AG09309 (cell line): Measurements from ENCODE around the gene VPS51.

Experiments used
- DNase-seq: peaks from one replicate; pipeline ENCODE4 v3.0.0-alpha.2; 2010; ENCODE audit warnings: low read depth
- H3K4me3 ChIP-seq: 2 replicates; pipeline ENCODE4 v1.5.1; 2011; ENCODE audit warnings: mild to moderate bottlenecking, low read depth, low read length, moderate library complexity; ENCODE audit not compliant: control insufficient read depth
- TF ChIP-seq, protein P1 (sequence below): IDR thresholded peaks from 2 replicates; pipeline ENCODE4 v1.5.1; 2011; ENCODE audit warnings: mild to moderate bottlenecking, low read depth, low read length, inconsistent platforms; ENCODE audit not compliant: insufficient read depth, control insufficient read depth; ENCODE audit errors: missing control alignments

VPS51 gene

DNA sequence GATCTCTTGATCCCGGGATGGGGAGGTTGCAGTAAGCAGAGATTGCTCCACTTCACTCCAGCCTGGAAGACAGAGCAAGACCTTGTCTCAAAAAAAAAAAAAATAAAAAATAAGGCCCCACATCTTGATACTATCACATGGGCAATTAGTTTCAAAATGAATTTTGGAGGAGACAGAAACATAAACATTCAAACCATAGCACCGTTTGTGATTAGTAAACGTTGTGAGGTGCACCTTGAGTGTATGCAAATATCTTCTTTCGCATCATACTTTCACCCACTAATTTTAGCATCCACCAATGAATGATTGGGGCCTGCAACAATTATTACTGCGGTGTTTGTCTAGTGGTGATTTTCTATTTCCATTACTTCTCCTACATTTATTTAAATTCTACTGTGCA is 63.0 kb downstream of the VPS51 start:
- TF ChIP-seq, protein P1, sequence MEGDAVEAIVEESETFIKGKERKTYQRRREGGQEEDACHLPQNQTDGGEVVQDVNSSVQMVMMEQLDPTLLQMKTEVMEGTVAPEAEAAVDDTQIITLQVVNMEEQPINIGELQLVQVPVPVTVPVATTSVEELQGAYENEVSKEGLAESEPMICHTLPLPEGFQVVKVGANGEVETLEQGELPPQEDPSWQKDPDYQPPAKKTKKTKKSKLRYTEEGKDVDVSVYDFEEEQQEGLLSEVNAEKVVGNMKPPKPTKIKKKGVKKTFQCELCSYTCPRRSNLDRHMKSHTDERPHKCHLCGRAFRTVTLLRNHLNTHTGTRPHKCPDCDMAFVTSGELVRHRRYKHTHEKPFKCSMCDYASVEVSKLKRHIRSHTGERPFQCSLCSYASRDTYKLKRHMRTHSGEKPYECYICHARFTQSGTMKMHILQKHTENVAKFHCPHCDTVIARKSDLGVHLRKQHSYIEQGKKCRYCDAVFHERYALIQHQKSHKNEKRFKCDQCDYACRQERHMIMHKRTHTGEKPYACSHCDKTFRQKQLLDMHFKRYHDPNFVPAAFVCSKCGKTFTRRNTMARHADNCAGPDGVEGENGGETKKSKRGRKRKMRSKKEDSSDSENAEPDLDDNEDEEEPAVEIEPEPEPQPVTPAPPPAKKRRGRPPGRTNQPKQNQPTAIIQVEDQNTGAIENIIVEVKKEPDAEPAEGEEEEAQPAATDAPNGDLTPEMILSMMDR = no peak
- no peak for DNase-seq
- no peak overlapping the region for H3K4me3 ChIP-seq

DNA sequence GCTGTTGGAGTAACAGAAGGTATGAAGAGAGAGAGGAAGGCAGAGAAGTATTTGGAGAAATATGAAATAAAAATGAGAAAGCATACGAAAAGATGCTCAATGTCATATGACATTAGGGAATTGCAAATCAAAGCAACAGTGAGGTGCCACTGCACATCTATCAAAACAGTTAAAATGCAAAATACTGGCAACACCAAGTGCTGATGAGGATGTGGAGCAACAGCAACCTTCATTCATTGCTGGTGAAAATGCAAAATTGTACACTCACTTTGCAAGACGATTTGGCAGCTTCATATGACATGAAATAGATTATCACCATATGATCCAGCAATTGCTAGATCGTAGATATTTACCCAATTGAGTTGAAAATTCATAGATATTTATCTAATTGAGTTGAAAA is 64.6 kb downstream of the VPS51 start:
- no peak for DNase-seq
- TF ChIP-seq, protein P1 = no peak
- H3K4me3 ChIP-seq = no peak overlapping the region
